K562 (cell line): Measurements from ENCODE around the gene MCM9. TPM values are rescaled to one million over a fixed set of nuclear protein-coding genes. Genes with fewer than 3 reads are reported as not detected.

Experiments used
- CHD4 ChIP-seq: fragments of 200-600 bp; sonication (generic); IDR thresholded peaks from 3 replicates; pipeline ENCODE4 v1.6.1; 2012; ENCODE audit warnings: low read depth, mild to moderate bottlenecking, mixed read lengths, low read length, inconsistent platforms; ENCODE audit not compliant: insufficient read depth, insufficient replicate concordance, poor library complexity, severe bottlenecking
- CLOCK ChIP-seq: fragments of 250-450 bp; sonication (Bioruptor Pico); IDR thresholded peaks from 2 replicates; pipeline ENCODE4 v1.4.0; 2020; ENCODE audit warnings: mild to moderate bottlenecking, moderate library complexity, borderline replicate concordance
- CREB1 ChIP-seq, 2 experiments: sonication (generic) in 1 of 2; formaldehyde crosslinking in 1 of 2; IDR thresholded peaks; 2 replicates each; pipeline versions ENCODE4 v1.6.1 to v1.8.0; 2012 to 2022; ENCODE audit warnings: inconsistent platforms in 1 of 2, mild to moderate bottlenecking in 1 of 2, missing genetic modification reagents in 1 of 2, moderate library complexity in 1 of 2
- CREBBP ChIP-seq: IDR thresholded peaks from one replicate; pipeline ENCODE4 v1.6.1; 2012; ENCODE audit warnings: low read depth, mild to moderate bottlenecking, control low read depth, inconsistent platforms, low read length
- DDX20 ChIP-seq: fragments of 450-650 bp; IDR thresholded peaks from 2 replicates; pipeline ENCODE4 v1.6.1; 2016; ENCODE audit warnings: missing genetic modification characterization, low read depth, mild to moderate bottlenecking, missing compliant biosample characterization, moderate library complexity
- E2F5 ChIP-seq: sonication (generic); formaldehyde crosslinking; IDR thresholded peaks from 2 replicates; pipeline ENCODE4 v1.8.0; 2022; ENCODE audit warnings: mild to moderate bottlenecking, missing genetic modification reagents
- E4F1 ChIP-seq: fragments of 250-450 bp; sonication (Bioruptor Pico); IDR thresholded peaks from 2 replicates; pipeline ENCODE4 v1.5.0; 2021; ENCODE audit warnings: mild to moderate bottlenecking, borderline replicate concordance
- IRF2 ChIP-seq: sonication (generic); formaldehyde crosslinking; IDR thresholded peaks from 2 replicates; pipeline ENCODE4 v1.8.1; 2022; ENCODE audit warnings: mild to moderate bottlenecking, missing genetic modification reagents
- KDM2B ChIP-seq: fragments of 250-450 bp; sonication (Bioruptor Pico); IDR thresholded peaks from 2 replicates; pipeline ENCODE4 v1.8.0; 2021; ENCODE audit warnings: mild to moderate bottlenecking, moderate library complexity
- MAFF ChIP-seq: IDR thresholded peaks from 2 replicates; pipeline ENCODE4 v1.6.1; 2012; ENCODE audit warnings: low read length, improper control_type of control experiment
- MED1 ChIP-seq: sonication (generic); formaldehyde crosslinking; IDR thresholded peaks from 2 replicates; pipeline ENCODE4 v1.8.1; 2023; ENCODE audit warnings: missing genetic modification reagents, borderline replicate concordance
- PRPF4 ChIP-seq: fragments of 200-400 bp; formaldehyde crosslinking; IDR thresholded peaks from one replicate; pipeline ENCODE4 v1.6.1; 2017; ENCODE audit warnings: low read length, low read depth, mild to moderate bottlenecking; ENCODE audit not compliant: insufficient read depth, poor library complexity, severe bottlenecking
- SIN3B ChIP-seq: fragments of 450-650 bp; IDR thresholded peaks from 2 replicates; pipeline ENCODE4 v1.6.1; 2017; ENCODE audit warnings: low read depth, mild to moderate bottlenecking, moderate library complexity
- SREBF1 ChIP-seq: fragments of 150-350 bp; IDR thresholded peaks from 2 replicates; pipeline ENCODE4 v1.6.1; 2014; ENCODE audit warnings: antibody characterized with exemption, low read depth, low read length, borderline replicate concordance
- TAF1 ChIP-seq: IDR thresholded peaks from 2 replicates; pipeline ENCODE4 v1.6.1; 2011; ENCODE audit warnings: mild to moderate bottlenecking, low read length, moderate library complexity; ENCODE audit not compliant: insufficient read depth, control insufficient read depth, severe bottlenecking; ENCODE audit errors: extremely low read depth
- TCF7L2 ChIP-seq: fragments of 150-350 bp; IDR thresholded peaks from 2 replicates; pipeline ENCODE4 v1.6.1; 2016; ENCODE audit warnings: low read depth, mild to moderate bottlenecking, low read length, moderate library complexity
- ZHX1 ChIP-seq: fragments of 150-350 bp; conservative IDR thresholded peaks from 2 replicates; pipeline ENCODE4 v1.6.1; 2014; ENCODE audit warnings: low read length
- ZNF436 ChIP-seq: fragments of 250-450, 450-650 bp; sonication (Bioruptor Pico); formaldehyde crosslinking; IDR thresholded peaks from 2 replicates; pipeline ENCODE4 v1.7.0; 2020; ENCODE audit warnings: mild to moderate bottlenecking
- polyA plus RNA-seq, 8 experiments: library from polyadenylated mRNA; depleted of rRNA in 4 of 8; stranded (reverse) in 5 of 8; unstranded in 3 of 8; fragments of >200 nt; fragmentation: Nextera tagmentation in 2 of 8; fragmentation: Illumina TruSeq in 1 of 8; extraction: Ambion mirVana in 2 of 8; extraction: Trizol in 1 of 8; gene quantifications; 2 replicates each; pipeline versions ENCODE4 v1.2.1 to v1.2.3, GENCODE V29; 2011 to 2014; ENCODE audit warnings: inconsistent platforms in 1 of 8, missing spikeins in 1 of 8
- total RNA-seq, 7 experiments: library from RNA; depleted of rRNA in 6 of 7; stranded (reverse); fragments of >200 nt in 6 of 7; fragmentation: Illumina TruSeq in 2 of 7; extraction: Trizol in 2 of 7; gene quantifications; 2 replicates each; pipeline versions ENCODE4 v1.2.1 to v1.2.3, GENCODE V29; 2011 to 2021; ENCODE audit warnings: low replicate concordance in 1 of 7

The MCM9 gene
- total and polyA plus RNA-seq, 9 of the 15 experiments (the other 6 are each of a cell fraction or from before 2014, with no cell fraction given) = 4.8 to 16.7 (median 11.6) TPM

GRCh38 chr6:118896339-118897136 lies 38.4 kb downstream of the MCM9 start (continued):
- TF ChIP-seq CLOCK (CRISPR knock-in tag) = no peak
- no peak for TF ChIP-seq TCF7L2
- TF ChIP-seq TAF1 = no peak
- no peak for TF ChIP-seq ZHX1
- no peak for TF ChIP-seq IRF2 (CRISPR knock-in tag)
- TF ChIP-seq PRPF4 = no peak
- no peak for TF ChIP-seq KDM2B (CRISPR knock-in tag)
- no peak for TF ChIP-seq MED1
- TF ChIP-seq CHD4 = no peak
- no peak for TF ChIP-seq ZNF436
- no peak for TF ChIP-seq CREBBP
- no peak for TF ChIP-seq SIN3B
- TF ChIP-seq E2F5 (CRISPR knock-in tag) = no peak
- no peak for TF ChIP-seq E4F1 (CRISPR knock-in tag)
- no peak for TF ChIP-seq DDX20
- no peak for TF ChIP-seq CREB1 (IDR thresholded peaks at IDR 0.05)
- no peak for TF ChIP-seq CREB1 (CRISPR knock-in tag; IDR thresholded peaks at IDR 0.05)
- peak; percentile 93 for TF ChIP-seq MAFF
- no peak for TF ChIP-seq SREBF1
